HUDEP-2 (cell line): Measurements from ENCODE around the gene BCKDHB.

Source experiments
- DNase-seq, 76 experiments: peaks; one replicate each; lab custom pipeline; 2025; ENCODE audit not compliant: unreplicated experiment in 76 of 76; lab: John Stamatoyannopoulos, UW

Gene BCKDHB

DNA sequence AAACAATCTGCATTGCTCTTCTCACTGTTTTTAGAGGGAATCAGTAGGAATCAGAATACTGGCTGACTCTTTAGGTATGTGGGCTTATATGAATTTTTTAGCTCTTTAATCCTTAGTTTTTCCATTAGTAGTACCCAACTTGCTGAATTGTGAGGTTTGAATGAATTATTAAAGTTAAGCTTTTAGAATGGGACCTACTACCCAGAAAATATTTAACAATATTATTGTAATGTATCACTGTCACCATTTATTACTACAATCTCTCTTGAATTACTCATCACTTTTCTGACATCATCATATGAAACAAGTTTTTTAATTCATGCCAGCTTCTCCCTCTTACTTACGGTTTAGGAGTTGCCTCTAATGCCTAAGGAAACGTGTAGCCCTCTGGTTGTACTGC lies 212.7 kb downstream of the BCKDHB start:
- no peak for DNase-seq

DNA sequence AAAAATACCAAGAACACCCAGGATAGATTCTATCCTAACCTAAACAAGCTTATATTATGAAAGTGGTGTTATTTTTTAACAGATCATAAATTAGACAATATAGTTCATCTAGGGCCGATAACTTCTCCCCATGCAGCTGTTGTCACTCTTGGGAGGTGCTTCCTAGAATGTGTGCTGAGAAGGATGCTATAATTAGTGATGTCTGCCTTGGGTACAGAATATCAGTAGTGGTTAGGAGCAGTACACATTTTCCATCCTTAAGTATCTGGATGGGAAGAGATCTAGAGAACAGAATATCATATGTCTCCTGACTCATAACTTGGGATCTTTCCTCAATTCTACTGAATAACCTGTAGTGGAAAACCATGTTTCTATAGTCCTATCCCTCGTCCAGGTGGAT lies 214.5 kb downstream of the BCKDHB start:
- no peak for DNase-seq

DNA sequence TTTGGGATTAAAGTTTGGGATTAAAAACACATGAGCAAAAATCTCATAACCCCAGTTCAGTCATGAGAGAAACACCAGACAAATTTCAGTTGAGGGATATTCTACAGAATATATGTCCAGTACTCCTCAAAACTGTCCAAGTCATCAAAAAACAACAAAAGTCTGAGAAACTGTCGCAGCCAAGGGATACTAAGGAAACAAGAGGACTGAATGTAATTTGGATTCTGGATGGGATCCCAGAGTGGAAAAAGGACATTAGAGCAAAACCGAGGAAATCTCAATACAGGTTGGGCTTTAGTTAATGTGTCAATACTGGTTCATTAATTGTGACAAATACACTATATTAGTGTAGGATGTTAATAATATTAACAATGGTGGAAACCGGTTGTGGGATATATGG lies 219.3 kb downstream of the BCKDHB start:
- DNase-seq, result no peak

DNA sequence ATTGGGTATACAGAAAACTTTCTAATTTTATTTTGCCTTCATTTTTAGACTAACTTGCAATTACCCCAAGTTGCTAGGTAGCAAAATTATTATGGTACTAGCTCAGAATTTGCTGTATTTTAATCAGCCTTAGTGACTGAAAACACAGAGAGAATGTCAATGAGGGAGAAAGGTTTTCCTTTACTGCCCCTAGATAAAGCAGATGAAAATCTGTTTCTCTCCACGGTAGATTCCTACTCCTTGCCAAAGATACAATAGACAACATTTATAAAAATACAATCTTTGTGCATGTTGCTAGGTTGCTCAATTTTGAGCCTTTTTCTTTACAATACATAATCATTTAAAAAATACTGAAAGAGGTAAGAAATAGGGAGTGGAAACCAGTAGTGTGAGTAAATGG lies 222.2 kb downstream of the BCKDHB start:
- DNase-seq, result no peak

DNA sequence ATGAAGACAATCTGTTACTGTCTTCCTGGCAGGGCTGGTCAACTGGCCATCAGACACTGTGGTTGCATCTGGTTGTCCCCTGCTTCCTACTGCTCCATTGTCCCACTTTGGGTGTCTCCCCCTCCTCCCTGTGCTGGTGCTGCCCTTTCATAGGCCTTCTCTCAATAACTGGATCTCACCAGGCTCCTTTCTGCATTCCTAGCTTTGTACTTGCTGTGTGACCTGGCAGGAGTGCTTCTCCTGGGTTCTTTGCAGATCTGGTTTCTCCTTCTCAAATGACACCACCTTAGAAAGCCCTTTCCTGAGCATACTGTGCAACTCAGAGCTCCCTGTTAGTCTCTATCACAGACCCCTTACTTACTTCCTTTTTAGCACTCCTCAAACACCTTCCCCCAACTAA lies 223.0 kb downstream of the BCKDHB start:
- DNase-seq, result no peak

DNA sequence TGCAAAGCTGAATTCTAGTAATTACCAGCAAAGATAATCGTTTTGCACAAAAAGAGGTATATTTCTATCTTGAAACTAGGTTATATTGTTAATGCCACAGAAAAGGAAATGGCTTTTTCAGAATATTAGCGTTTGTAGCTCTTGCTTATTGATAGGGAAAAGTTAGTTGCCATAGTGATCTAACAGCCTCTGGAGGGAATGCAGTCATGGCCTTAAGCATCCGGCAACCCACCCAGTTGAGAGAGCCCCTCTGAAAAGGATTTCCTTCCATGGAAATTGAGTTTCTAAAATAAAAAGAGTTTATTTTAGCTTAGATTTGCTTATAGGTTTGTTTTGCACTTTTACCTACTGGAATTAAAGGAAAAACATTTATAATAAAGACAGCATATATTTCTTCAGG lies 224.5 kb downstream of the BCKDHB start:
- no peak for DNase-seq

DNA sequence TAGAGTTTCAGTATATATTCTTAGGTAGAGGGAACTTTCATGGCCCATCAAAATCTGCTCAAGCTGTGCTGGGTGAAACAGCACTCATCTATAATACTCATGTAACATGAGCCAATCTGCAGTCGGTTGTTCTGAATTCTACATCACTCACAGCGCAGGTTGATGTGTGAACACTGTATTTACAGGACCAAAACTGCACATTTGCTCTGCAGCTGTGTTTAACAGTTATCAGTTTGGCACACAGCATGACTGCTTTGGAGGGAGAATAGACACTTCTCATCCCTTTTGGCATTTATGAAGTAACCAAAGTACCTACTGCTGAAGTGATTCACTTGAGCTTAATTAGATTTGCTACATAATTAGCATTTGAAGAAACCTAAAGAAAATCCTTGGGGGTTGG lies 225.1 kb downstream of the BCKDHB start:
- DNase-seq, result no peak

DNA sequence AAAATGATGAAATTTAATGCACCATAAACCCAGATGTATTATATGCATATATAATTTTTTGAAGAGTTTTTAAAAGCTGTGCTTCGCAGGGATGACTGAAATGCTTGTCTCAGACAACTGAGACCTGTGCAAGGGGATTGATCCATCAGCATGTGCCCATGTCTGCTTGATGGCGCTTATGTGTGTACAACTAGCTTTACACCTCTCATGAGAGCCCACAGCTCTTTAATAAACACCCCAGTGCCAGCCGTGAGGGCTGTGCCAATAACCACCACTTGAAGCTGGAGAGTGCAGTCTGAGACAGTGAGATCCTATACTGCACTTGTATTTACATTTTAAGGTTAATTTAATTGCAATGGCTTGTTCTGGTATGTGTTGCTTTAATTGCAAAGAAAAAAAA lies 225.5 kb downstream of the BCKDHB start:
- DNase-seq, result no peak

DNA sequence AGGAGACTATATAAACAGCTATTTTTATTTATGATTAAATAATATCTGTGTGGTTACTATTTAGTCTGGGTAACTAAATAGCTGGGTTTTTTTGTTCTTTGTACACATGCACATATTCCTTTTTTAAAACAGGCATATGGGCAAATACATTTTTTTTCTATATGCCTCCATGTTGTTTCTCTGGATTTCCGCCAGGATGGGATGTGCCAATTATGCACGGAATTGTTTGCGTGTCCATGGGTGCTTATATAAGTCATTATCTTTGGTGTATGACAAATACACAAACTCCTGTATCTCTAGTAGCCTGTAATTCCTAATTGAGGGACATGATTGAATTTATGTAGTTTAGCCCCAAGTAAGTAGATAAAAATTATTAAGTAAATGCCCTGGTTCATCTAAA lies 226.9 kb downstream of the BCKDHB start:
- no peak for DNase-seq

DNA sequence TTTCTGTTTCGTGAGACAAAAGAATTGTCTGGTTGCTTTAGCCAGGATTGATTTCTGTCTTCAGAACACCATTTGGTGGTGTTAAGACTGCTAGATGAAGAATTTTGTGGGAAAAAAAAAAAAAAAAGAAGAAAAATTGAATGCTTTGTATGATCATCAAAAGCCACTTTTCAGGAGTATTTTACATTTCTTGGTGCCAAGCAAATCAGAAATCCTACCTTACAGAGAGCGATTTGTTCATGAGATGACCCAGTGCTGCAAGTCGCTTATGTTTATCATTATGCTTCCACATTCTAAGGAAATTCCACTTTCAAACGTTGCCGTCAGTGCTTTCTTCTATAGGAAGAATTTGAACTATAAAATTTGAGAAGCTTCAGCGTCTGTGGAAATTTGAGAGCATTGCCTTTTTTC lies 228.7 kb downstream of the BCKDHB start:
- DNase-seq, result no peak

DNA sequence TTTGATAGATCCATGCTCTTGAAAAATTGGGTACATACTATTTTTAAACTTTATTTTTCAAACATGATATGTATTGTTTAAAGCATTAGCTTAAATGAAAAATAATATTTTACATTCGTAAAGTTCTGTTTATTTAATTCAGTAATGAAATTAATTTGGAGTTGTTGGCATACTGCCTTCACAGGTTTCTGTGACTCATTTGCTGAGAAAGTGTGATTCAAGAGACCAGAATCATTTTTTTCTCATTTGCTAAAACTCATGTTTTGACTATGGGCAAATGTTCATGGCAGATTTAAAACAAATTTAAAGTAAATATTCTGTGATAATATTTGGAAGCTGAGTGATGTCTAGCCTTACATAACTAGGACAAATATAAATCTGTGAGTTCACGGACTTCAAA lies 230.4 kb downstream of the BCKDHB start:
- no peak for DNase-seq

DNA sequence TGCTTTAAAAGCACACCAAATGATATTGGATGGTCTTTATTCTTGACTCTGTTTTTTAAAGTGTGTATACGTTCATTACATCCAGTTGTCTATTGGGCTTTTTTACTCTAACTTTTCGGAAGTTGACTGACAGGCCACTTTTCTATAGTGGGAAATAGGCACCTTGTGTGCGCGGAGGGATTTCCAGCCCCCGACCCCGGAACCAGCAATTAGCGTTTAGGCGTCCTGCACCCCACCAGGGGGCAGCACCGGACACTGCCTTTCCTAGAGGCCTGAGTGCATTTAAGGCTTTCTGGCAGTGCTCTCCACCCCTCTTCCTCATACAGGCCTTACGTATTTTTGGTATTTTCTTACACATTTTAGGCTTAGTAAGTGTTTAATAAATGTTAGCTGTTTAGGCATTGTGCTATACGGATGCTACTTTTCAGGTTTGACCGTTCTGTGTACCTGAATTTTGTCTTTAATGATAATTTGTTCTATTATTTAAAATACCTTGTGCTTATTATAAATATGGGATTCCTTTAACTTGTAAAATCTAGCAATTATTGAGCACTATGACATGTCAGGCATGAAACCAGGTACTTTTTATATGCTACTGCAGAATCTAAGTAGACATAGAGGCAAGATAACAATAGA lies 231.8 kb downstream of the BCKDHB start:
- peak in 68 of 76 experiments; percentile 11 to 78 (median 58) for DNase-seq

DNA sequence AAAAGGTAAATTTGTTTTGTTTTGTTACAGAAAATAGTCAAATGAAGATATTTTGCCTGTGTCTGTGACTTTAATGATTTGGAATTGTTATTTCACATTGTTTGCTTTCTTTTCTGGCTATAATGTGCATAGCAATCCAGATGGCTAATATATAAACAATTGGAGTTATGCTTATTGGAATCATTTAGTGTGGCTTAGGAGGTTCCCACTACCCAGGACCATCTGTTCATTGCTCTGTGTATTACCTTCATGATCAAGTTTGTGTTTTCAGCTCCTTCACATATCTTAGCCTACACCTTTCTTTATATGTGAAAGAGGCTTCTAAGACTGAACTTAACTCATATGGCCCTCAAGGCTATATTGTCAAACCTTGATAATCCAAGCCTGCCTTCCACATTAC lies 232.9 kb downstream of the BCKDHB start:
- no peak for DNase-seq

DNA sequence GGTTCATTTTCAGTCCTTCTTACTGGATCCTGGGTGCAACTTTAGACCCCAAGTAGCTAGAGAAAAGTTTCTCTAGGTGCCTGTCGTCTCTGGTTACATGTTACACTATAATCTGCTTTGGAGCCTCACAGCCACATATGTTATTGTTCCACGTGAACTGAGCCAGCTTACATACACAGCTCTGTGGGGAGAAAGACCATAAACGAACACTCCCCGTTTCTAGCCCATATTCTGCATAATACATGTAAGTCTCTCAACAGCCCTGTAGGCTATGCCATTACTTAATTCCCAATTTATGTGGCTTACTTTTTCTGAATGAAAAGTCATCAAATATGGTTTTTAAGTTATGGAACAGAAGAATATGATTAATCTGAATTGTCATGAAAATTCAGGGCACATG lies 233.8 kb downstream of the BCKDHB start:
- no peak for DNase-seq

DNA sequence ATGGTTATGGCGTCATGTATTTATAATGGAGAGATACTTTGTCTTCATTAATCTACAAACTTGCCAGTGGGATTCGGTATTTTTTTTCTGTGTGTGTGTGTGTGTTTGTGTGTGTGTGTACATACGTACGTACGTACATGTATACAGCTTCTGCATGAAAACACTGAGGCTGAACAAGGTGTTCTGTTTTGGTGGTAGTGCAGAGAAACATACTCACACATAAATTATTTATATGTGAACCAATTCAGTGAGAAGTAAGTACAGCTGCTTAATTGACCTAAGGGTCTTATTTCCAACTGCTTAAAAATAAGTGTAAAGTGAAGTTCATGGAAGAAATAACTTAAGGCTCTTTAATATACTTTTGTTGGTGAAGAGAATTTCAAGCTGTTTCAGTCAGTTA lies 234.2 kb downstream of the BCKDHB start:
- DNase-seq, result no peak

DNA sequence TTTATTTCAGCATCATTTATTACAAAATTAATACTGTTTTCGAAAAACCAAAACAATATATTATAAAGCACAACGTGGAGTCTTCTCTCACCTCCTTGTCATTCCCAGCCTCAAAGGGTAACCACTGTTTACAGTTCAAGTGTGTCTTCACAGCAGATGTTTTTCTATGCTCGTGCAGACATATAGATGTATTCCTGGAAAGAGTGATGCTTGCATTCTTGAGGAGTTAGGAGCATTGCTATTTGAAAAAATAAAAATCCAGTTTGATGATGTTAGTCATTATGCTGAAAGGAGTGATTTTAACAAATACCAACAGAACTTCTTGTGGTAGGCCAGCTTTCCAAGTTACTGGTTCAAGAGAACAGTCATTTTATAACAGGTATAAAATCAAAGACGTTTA lies 234.9 kb downstream of the BCKDHB start:
- no peak for DNase-seq

DNA sequence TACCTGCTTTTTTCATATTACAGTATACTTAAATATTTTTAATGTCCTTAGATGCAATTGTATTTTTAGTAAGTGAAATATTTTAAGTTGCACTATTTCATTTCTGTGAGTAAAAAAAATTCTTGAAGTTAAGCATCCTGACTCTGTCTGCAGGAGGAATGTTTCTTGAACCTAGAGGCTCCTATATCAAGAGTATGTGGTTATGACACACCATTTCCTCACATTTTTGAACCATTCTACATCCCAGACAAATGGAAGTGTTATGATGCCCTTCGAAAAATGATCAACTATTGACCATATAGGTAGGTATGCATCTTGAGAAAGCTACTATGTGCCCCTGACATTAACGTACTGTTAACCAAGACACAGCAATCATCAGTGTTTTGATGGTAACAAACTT lies 237.0 kb downstream of the BCKDHB start:
- DNase-seq, result no peak

DNA sequence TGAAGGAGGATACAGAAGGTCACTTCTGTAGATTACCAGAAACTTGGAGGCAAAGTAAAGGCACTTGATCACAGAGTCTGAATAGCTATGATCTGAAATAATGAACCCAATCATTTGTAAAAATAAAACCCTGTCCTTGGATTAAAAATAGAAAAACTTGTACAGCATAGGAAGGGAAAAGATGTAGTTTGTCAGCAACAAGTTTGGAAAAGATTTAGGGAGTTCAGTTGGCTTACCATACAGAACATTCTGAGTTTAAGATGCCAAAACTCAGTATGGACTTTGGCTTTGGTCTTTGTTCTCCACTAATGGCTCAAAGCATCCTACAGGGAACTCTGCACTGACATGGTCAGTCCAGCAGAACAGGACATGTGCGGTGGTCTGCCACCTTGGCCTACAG lies 240.6 kb downstream of the BCKDHB start:
- no peak for DNase-seq

DNA sequence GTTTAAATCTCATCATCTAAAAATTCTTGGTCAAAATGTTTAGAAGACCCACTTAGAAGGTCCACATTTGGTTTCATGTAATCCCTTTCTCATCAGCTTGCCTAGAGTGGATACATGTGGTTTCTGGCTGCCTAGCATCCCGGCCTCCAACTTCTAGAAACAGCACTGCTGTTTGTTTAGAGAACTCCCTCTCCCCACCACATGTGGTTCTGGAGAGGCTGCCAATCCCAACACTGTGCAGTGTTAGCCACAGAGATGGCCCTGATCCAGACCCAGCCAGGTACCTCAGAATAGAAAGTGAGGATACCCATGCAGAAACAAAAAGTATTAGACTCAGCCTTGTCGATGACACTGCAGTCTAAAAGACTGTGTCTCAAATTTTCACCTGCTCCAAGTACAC lies 241.8 kb downstream of the BCKDHB start:
- no peak for DNase-seq

DNA sequence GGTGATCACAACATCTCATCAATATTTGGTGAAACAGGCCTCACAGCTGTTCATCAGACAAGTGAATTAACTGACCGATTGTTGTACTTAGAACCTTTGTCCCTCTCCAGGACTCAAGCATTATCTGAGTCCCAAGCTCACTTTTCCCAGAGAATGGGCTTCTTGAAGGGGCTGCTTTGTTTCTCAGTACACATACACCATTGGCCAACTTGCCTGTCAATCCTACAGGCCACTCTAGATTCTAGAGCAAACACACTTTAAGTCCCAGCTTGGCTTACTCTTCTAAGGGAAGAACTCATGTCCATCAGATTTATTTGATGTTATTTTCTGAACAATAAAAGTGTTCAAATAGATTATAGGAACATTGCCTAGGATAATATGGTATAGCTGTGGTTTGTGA lies 249.5 kb downstream of the BCKDHB start:
- no peak for DNase-seq

DNA sequence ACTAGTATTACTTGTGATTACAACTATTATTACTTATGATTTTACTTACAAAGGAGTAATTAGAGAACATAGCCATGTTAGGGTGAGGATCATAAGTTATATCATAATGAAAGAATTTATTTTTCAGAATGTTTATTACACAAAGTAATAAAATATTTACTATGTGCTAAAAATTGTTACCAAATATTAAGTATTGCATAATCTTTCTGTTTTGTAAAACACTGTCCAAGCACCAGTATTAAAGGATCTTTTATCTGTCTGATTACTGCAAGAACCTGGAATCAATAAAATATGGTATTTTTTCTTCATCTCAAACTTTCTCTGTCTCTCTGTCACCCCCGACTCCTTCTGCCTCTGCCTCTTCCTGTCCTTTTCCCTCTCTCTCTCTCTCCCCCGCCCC lies 250.1 kb downstream of the BCKDHB start:
- DNase-seq, result no peak

DNA sequence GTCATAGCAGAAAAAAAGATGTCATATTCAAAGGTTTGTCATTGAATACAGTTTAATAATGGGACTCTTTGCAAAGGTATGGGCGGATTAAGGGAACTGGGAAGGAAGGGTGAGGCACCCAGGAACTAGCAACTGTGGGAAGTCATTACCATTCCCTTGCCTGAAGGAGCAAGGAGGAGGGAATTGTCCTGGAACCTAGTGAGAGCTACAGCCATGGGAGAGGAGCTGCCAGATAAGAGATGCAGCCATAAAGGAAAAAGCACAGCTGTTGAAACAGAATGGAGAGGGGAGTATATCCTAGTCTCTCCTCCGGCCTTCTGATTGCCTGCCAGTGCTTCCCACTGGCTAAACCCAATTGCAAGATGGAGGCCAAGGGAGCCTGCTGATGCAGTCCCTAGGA lies 250.6 kb downstream of the BCKDHB start:
- no peak for DNase-seq

DNA sequence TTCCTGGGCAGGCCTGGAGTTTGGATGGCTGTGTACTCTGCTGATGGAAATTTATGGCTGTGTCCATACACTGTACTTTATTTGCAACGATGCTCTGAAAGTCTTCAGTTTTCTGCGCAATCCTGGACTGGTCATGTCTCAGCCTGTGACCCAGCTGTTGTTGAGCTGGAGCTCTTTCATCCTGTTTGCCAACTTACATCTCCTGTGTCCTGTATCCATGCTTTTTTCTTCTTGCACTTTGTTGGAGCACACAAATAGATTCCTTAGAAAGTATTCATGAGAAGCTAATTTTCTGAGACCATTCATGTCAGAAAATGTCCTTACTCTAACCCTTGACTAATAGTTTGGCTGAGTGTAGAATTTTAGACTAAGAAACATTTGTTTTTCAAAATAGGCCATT lies 251.2 kb downstream of the BCKDHB start:
- no peak for DNase-seq
